HG02885 (cell line): Measurements from ENCODE around the gene SLC16A5.
"Not testable (repeated sequence)": the region's sequence is repeated elsewhere in the genome, so short reads cannot be mapped to it uniquely, and the experiment has no call there.

Experiments
- ATAC-seq: cut with Tn5 transposase; IDR thresholded peaks from one replicate; pipeline ENCODE4 v1.9.1; 2021; ENCODE audit warnings: mild to moderate bottlenecking; ENCODE audit not compliant: unreplicated experiment, poor library complexity

The SLC16A5 gene

DNA sequence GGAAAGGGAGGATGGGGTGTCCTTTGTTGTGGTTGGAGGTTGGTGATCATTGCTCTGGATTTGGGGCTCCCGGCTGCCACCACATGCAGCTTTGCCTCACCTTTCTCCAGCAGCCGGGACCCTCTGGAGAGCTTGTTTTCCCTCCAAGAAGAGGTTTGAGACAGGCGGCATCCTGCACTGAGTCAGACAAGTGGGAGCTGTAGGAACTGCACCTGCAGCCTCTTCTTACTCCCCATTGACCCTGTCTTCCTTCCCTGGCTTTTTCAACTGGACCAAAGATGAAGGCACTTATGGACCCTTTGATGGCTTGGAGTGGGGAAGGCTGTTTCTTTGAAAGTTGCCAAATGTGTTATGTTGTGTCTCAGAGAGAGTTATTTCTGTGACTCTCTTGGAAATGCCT, 24.1 kb upstream of the SLC16A5 start:
- ATAC-seq = no peak

DNA sequence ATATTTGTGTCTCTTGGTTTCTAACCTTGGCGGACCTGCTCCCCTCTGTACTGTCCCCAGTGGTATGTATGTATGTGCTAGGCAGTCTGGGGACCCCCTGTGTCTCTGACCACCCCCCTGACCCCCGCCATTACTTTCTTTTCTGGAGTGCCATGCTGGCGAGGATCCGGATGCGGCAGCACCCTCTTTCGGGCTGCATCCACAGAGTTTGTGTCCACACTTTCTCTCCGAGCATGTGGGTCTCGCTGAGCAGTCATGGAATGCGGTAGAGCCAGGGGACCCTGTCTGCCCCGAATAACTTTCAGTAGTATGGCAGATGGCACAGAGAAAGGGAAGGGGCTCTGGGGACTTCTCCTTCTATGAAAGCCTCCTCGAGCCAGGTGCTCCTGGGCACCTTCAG, 23.7 kb upstream of the SLC16A5 start:
- no peak for ATAC-seq

DNA sequence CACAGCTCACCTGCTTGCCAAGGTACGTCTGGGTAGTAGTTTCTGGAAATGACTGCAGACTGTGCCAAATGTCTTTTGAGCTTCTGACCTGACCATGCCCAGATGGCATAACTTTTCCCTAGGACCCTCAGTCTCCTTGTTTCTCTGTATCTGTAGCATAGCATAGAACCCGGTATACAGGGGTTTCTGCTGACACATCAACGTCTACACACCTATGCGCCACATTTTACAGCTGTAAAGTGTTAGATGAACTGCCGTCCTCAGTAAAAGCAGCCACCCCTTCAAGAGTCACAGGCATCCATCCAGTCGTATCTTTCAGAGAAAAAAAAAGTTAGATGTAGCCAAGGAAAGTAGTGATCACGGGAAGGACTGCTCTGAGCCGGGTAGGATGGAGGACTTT, 23.3 kb upstream of the SLC16A5 start:
- no peak for ATAC-seq

DNA sequence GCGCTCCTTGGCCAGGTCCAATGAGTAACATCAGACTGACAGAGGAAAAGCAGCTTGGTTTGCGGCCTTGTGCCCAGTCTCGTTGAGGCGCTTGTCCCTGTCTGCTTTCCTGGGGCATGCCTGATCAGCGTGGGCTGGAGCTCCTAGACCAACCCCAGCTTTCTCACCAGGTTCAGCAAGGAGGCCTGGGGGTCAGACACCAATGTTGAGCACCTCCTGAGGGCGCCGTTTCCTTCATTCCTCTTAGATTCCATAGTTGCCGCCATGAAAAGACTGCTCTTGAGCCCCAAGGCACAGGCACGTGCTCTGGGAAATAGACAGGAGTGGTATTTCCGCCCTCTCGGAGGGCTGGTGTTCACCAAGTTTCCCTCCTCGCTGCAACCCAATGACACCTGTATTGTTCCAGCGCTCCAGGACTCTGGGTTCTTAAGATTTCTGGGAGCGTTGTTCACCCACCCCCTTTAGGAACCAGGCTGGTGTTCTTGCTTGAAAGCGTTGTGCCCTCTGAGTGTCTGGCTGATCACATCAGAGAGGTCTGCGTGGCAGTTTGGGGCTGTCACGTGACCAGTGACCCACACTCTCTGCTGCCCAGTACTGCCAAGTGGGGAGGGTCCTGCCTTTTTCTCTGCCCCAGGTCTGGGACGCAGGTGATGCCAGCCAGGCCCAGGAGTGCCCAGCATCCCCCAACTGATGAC, 22.7 kb upstream of the SLC16A5 start:
- ATAC-seq = no peak

DNA sequence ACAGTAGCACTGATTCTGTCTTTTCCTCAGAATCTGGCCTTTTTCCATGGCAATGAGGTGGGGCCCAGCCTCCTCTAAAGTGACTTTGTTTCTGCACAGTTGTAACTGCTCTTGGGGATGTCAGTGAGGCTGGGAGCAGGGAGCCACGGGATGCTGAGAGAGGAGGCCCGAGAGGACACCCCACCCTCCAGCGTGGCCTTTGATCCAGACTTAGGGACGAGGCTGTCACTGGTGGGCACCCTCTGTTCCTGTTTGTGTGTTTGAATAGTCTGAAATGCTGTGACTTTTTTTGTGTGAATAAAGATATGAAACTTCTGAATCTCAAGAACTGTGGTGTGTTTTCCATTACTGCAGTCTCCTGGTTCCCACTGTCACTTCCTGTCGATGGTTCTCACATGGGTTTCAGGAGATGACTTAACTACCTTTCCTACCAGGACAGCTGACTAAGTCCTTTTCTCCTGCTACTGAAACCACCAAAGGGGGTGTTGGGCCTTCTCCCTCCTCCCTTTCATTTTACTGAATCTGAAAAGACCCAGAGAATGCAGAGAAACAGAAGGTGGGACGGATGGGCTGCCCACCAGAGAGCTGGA, 22.1 kb upstream of the SLC16A5 start:
- no peak for ATAC-seq

DNA sequence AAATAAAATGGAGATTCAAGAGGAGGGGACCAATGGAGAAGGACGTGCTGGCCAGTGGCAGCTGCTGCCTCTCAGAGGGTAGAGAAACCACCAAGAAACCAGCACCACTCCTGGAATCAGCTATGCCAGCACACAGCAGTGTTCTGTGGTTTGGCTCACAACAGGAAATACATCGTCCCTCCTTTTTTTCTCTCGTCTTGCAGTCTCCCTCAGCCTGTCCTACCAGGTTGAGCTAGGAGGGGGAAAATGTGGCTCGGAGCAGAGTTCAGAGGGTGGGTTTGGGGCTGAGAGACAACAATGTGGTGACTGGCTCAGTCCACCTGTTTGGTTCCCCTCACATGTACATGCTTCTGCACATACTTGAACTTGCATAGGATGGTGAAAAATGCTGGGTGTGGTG, 19.9 kb upstream of the SLC16A5 start:
- ATAC-seq = no peak

DNA sequence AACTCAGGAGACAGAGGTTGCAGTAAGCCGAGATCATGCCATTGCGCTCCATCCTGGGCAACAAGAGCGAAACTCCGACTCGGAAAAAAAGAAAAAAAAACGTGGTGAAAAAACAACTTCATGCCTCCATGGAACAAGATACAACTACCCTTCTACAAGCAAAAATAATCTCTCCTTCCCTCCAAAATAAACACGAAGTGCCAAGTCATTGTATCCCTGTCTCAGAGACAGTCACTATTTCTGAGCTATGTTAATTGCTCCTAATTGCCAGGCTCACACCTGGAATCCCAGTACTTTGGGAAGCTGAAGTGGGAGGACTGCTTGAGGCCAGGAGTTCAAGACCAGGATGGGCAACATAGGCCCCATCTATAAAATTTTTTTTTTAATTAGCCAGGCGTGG, 19.0 kb upstream of the SLC16A5 start:
- ATAC-seq = no peak

DNA sequence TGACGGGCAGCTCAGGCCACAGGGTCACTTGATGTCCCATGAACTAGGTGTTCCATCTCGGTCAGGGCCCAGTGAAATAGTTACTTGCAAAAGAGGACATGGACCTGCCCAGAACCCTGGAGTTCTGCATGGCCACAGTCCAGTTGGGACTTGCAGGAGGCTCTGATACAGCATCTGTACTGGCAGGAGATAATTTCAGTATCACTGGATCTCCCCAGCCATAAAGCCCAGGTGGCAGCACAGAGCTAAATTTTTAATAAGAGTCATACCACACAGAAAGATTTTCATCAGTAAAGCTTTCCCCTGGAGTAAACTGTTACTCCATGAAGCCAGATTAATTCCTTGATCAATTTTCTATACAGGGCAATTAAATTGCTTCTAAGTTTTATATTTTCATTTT, 18.0 kb upstream of the SLC16A5 start:
- no peak for ATAC-seq

DNA sequence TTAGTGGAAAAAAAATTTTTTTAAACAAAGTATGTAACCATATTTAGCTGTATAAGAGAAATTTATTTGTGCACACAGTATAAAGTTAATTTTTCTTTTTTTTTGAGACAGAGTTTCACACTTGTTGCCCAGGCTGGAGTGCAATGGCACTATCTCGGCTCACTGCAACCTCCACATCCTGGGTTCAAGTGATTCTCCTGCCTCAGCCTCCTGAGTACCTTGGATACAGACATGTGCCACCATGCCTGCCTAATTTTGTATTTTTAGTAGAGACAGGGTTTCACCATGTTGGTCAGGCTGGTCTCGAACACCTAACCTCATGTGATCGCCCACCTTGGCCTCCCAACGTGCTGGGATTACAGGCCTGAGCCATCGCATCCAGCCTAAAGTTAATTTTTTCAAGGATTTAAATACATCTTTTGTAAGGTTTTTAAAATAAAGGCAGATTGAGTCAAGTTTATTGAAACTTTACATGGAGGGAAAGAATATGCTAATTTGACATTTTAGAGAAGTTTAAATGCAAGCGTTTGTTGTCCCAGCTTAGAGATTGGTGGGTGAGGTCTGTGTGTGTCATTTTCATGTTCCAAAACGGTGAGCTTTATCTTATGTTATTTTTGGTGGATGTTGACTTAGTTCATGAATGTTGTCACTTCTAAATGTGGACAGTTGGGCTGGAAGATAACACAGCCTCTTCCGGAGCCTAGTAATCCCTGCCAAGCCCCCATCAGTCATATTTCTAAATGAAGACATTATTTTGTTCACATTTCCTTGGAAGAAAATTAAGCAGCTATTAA, 16.1 kb upstream of the SLC16A5 start:
- ATAC-seq = not testable (repeated sequence)

DNA sequence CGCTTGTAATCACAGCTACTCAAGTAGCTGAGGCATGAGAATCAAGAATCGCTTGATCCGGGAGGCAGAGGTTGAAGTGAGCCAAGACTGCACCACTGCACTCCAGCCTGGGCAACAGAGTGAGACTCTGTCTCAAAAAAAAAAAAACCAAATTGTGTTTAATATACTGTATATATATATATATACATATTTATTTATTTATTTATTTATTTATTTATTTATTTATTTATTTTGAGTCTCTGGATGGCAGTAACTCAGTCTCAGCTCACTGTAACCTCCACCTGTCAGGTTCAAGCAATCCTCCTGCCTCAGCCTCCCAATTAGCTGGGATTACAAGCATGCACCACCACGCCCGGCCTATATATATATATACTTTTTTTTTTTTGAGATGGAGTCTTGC, 14.8 kb upstream of the SLC16A5 start:
- ATAC-seq = not testable (repeated sequence)

DNA sequence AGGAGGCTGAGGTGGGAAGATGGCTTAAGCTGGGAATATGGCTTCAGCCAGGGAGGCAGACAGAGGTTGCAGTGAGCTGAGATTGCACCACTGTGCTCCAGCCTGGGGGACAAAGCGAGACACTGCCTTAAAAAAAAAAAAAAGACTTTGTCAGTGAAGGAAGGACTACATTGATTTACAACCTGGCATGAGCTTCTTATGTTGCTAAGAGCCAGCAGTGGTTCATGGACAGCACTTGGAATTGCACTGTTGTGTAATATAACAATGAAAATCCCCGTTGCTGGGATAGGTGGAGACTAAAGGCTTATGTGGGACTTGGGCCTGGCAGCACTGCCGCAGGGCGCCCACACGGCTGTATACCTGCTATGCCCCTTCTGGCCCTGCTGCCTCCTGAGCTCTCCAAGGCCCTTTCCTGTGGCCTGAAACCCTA, 14.1 kb upstream of the SLC16A5 start:
- no peak for ATAC-seq

DNA sequence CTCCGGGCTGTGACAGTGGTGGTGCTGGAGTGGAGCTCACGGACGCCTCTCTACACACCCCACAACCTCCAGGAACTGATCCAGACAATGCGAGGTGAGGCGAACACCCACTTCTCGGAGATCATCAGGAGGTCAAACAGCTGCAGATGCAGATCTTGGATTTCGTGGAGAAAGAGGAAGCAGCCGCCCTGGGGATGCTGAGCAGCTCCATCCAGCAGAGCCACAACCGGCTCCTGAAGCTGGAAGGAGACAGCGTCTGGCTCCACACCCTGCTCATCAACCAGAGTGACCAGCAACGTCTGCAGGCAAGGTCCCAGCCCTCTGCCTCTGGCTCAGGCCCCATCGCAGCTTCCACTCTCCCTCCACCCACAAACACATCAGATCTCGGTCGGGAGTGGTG, 13.2 kb upstream of the SLC16A5 start:
- no peak for ATAC-seq

DNA sequence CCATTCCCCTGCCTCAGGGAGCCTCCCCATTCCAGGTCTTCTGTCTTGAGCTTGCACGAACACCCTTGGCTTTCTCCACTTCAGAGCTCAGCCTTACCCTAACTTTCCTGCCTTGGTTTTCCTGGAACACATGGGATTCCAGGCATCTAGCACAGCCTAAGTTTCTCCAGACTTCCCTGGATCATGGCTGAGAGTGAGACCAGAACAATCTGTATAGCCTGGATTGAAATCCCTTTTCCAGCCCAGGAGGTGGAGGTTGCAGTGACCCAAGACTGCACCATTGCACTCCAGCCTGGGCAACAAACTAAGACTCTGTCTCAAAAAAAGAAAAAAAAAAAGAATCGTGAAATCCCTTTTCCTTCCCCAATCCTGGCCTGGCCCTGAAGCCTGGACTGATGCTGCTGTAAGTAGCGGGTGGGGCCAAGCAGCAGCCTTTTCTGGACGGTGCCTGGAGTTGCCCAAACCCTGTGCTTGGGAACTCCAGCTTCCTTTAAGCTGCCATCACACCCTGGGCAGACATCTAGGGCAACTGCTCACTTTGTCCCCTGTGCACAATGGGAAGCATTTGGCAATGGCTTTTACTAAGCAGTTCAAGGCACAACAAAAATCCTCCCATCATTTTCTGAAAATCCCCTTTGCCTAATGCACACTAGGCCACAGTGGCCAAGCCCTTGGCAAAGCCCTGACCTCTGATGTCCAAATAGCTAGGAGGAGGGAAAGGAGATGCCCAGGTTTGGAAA, 12.0 kb upstream of the SLC16A5 start:
- ATAC-seq = no peak

DNA sequence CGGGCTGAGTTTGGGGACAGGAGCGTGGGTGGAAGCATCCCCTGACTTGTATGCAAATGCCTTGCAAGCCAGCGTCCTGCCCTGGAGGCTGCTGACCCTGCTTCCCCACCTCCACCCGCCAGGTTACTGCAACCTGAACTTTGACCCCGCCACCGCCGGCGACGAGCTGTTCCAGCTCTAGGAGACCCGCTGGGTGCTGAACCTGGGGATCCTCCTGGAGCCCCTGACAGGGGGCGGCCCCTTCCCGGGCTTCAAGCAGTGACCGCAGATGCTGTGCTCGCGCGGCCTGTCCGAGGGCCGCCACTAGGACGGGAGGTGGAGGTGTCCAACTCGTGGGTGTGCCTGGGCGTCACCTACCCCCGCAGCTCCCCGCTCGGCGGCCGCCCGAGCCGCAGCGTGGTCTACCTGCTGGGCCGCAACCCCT, 10.7 kb upstream of the SLC16A5 start:
- no peak for ATAC-seq

DNA sequence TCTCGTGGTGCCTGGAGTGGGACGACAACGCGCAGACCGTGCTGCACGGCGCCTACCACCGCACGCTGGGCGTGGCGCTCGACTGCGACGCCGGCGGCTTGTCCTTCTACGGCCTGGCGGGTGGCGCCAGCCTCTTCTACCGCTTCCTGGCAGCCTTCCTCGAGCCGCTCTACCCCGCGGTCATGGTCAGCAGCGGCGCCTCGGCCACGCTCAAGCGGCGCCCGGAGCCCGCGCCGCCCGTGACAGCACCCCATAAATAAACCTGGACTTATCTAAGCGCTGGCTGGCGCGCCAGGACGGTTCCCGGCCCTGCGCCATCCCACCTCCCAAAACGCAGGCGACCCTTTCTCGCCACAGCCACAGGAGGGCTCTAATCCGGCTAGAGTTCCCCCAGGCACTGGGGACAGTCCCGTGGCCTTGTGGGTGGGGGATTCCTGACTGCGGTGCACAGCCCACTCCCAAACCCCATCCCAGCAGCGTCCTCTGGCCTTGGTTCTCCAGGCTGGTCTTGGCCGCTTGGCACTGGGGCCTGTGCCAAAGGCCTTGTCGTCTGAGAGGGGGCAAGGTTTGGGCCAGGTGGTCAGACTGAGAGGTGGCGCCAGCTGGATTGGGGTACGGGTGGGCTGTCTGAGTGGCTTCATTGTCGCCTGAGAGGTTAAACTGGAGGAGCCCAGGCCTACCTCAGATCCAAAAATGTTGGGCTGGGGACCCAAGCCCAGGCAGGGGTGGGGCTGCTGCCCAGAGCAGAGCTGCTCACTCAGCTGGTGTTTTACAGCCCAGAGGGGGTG, 10.1 kb upstream of the SLC16A5 start:
- ATAC-seq = peak; percentile 54

DNA sequence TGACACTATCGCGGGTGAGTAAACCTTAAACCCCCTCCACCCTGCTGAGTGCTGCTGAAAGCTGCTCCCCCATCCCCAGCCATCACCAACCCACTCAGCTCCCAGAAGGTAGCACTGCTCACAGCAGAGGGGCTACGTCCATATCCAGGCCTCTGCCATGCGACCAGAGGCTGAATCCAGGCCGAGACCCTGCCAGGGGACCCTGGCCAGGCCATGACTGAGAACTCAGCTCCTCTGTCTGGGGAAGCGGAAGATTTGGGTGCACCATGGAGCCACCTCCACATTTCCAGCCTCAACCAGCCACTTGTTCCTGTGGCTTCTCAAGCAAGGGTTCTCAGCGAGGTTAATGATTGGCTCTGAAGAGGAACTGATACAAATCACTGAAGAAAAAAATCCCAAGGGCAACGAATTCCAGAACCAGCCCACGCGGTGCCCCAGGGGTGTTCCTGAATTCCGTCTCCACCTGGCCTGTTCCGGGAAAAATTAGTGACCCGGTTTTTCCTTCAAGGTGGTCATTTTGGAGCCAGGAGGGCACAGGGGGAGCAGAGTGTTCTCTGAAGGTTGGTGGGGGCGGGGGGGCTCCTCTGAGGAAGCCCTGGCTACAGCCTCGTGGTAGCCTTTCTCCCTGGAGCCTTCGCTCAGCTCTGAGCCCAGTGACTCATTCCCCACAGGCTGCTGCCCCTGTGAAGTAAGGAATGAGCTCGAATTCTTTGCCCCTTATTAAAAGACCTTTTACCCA, 9.3 kb upstream of the SLC16A5 start:
- ATAC-seq = peak; percentile 7

DNA sequence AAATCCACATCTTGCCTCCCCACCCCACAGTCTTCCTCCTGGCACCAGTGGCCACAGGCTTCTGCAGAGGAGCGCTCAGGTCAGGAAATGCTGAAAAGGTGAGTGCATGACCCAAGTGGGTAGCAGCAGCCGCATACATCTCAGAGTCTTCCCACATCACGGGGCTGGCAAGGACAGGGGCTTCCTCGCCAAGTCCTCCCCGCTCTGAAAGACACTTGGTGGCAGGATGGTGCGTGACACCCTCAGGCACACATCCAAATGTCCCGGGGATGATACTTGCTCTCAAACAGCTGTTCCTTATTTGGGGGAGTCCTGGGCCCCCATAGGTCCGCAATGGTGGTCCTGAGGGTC, 8.8 kb upstream of the SLC16A5 start:
- ATAC-seq = no peak

DNA sequence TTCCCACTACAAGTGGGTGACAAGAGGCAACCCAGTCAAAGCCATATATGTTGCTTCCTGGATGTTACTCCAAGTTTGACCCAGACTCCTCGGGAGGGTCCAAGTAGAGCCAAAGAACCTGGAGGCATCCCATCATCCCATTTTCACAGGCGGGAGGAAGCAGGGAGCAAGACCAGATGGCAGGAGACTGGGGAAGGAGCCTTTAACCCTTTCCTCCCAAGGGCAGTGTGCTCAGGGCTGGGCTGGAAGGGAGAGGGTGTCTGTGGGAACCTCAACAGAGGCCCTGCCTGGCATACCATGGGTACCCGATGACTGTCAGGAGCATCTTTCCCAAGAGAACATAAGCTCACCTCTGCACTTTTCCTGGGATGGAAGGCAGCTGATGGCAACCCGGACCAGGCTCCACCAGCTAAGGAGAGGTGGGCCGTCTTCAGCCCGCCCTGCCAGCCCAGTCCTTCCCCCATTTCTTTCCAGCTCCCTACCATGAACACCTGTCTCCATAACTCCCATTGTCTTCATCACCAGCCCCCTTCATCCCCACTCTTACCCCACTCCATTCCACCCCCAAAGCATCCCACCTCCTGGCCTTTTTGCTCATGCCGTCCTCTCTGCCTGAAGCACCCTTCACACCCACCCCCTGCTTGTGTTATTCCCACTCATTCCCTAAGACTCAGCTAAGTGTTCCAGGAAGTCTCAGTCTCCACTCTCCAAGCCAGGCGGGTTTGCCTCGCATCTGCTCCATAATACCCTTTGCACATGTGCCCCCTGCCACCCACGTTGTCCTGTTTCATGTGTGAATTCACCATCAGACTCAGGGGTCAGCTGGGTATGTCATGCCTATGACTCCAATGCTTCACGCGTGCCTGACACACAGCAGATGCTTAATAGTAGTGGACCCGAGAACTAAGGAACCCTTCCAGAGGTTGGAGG, 5.9 kb upstream of the SLC16A5 start:
- ATAC-seq = no peak
